ENCODE measurements around the gene SNX5. TPM values are rescaled to one million over a fixed set of nuclear protein-coding genes. Genes with fewer than 3 reads are reported as not detected.

Gene SNX5
- total and polyA plus RNA-seq, 2 of the 13 experiments (the other 11 are each of a cell fraction or from before 2014, with no cell fraction given): 664 to 1,040 TPM

DNA sequence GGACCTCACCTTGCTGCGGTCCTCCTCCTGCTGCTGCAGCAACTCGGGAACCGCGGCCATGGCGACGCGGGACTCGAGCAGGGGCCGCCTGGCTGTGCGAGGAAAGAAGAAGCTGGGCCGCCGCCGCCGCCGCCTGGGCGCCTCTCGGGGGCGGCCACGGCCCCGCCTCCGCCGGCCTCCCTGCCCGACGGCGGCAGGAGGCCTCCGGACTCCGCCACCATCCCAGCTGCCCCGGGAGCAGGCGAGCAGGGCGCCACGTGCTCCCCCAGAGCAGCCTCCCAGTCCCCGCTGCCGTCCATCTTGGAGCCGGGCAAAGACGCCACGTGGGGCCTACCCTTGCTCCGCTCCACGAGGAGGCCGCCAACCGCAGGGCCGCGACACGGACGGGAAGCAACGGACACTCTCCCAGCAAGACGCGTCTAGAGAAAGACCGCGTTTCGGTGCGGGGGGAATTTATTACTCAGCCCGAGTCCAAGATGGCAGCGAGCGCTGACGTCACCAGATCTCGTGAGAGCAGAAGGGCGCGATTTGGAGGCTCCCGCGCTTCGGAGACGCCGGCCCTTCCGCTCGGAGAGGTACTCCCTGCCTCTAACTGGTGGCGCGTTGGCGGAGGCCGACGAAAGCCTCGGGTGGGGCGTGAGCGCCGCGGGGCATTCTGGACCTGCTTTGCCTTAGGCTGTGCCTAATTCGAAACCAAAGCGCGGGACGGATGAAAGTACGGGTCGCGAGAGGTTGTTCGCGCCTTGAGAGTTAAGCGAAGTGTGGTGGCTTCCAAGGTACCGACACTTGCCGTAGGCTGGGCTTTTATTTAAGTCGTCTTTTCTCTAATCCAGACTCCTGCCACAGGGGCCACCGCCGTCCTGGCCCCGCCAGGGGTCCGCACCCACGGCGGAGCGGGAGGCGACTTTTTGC is at the start of gene SNX5, which contains the start of gene MGME1 (continued):
- TF ChIP-seq GABPA (IDR thresholded peaks at IDR 0.05; ENCODE audit: low read depth, low read length) (0 out of 2 replicates have a peak, but pooled peaks have one; percentile 30), GABPA (CRISPR knock-in tag; IDR thresholded peaks at IDR 0.05; ENCODE audit: low read depth) (peak; percentile 89), ZNF367 (CRISPR knock-in tag; IDR thresholded peaks at IDR 0.05; ENCODE audit: borderline replicate concordance) (peak; percentile 72), KLF9 (CRISPR knock-in tag; IDR thresholded peaks at IDR 0.05; ENCODE audit: low read depth) (0 out of 2 replicates have a peak, but pooled peaks have one; percentile 29), ZNF441 (CRISPR knock-in tag; IDR thresholded peaks at IDR 0.05; ENCODE audit: borderline replicate concordance) (peak; percentile 57), HBP1 (CRISPR knock-in tag; IDR thresholded peaks at IDR 0.05; ENCODE audit: low read depth) (peak; percentile 96), ZNF768 (CRISPR knock-in tag; IDR thresholded peaks at IDR 0.05) (peak; percentile 86), NR2F1 (CRISPR knock-in tag; IDR thresholded peaks at IDR 0.05) (peak; percentile 14 to 45; a peak in 2 of 4 replicates), ZFP36L1 (CRISPR knock-in tag; IDR thresholded peaks at IDR 0.05) (peak; percentile 100), PHF20 (CRISPR knock-in tag; IDR thresholded peaks at IDR 0.05) (peak; percentile 92), RFX1 (IDR thresholded peaks at IDR 0.05) (no peak), ZNF564 (CRISPR knock-in tag; IDR thresholded peaks at IDR 0.05) (peak; percentile 92; the same call in 1 of the 2 replicates), PPARG (CRISPR knock-in tag; conservative IDR thresholded peaks at IDR 0.05) (peak; percentile 70; the same call in 1 of the 2 replicates), ZBTB7A (CRISPR knock-in tag; IDR thresholded peaks at IDR 0.05) (peak; percentile 85; the same call in 1 of the 2 replicates), ZNF780A (CRISPR knock-in tag; IDR thresholded peaks at IDR 0.05) (peak; percentile 99), ETS1 (CRISPR knock-in tag; IDR thresholded peaks at IDR 0.05) (peak; percentile 89), ZNF20 (CRISPR knock-in tag; IDR thresholded peaks at IDR 0.05) (peak; percentile 94), MIER2 (CRISPR knock-in tag; IDR thresholded peaks at IDR 0.05) (peak; percentile 69), KAT2B (IDR thresholded peaks at IDR 0.05; ENCODE audit: borderline replicate concordance, low read depth, low read length) (no peak), ZXDC (CRISPR knock-in tag; IDR thresholded peaks at IDR 0.05) (peak; percentile 94), GABPB1 (CRISPR knock-in tag; IDR thresholded peaks at IDR 0.05) (peak; percentile 93)
- TF ChIP-seq, protein P1, sequence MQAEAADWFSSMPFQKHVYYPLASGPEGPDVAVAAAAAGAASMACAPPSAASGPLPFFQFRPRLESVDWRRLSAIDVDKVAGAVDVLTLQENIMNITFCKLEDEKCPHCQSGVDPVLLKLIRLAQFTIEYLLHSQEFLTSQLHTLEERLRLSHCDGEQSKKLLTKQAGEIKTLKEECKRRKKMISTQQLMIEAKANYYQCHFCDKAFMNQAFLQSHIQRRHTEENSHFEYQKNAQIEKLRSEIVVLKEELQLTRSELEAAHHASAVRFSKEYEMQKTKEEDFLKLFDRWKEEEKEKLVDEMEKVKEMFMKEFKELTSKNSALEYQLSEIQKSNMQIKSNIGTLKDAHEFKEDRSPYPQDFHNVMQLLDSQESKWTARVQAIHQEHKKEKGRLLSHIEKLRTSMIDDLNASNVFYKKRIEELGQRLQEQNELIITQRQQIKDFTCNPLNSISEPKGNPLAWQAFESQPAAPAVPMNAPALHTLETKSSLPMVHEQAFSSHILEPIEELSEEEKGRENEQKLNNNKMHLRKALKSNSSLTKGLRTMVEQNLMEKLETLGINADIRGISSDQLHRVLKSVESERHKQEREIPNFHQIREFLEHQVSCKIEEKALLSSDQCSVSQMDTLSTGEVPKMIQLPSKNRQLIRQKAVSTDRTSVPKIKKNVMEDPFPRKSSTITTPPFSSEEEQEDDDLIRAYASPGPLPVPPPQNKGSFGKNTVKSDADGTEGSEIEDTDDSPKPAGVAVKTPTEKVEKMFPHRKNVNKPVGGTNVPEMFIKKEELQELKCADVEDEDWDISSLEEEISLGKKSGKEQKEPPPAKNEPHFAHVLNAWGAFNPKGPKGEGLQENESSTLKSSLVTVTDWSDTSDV (CRISPR knock-in tag; IDR thresholded peaks at IDR 0.05): peak; percentile 82
